CD4-positive, alpha-beta T cell treated with Interleukin-17A for 4 hours (primary cell): Measurements from ENCODE around the gene RPL39.
"Not testable (repeated sequence)": the region's sequence is repeated elsewhere in the genome, so short reads cannot be mapped to it uniquely, and the experiment has no call there.

Source experiments
- DNase-seq: peaks from one replicate; pipeline ENCODE4 v3.0.0-alpha.2; 2020; ENCODE audit warnings: mixed read lengths

RPL39 gene

DNA sequence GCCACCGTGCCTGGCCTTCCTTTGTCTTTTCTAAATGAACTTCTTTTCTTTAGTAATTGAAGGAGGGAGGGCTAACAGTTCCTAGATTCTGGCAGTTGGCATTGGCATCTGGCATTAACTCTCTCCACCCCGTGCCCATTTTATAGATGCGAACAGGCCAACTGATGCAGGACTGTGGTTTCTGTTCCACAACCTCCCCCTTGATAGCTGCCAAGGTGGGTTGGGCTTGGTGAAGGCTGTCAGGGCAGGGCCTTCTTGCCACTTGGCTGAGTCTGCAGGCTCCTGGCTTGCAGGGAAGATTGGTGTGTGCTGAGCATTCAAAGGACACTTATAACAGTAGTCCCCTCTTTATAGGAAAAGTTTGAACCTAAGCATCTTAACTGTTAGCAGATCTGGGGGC is 28.7 kb downstream of the RPL39 start:
- DNase-seq: peak; percentile 29

GRCh38 chrX:119760026-119760877 is 31.2 kb downstream of the RPL39 start:
- no peak for DNase-seq

GRCh38 chrX:119759248-119759766 is 32.1 kb downstream of the RPL39 start:
- no peak for DNase-seq

GRCh38 chrX:119758731-119759247 is 32.6 kb downstream of the RPL39 start:
- DNase-seq: peak; percentile 58

GRCh38 chrX:119757979-119758730 is 33.3 kb downstream of the RPL39 start, which contains the start of gene SOWAHD:
Gene SOWAHD, plus strand, starts transcription at chrX:119758588. Its CDS starts 80 bp downstream, at chrX:119758668.
- peak; percentile 50 for DNase-seq

- no peak for DNase-seq
Observed at GRCh38 chrX:119757646-119757978, 33.8 kb downstream of the RPL39 start.

DNA sequence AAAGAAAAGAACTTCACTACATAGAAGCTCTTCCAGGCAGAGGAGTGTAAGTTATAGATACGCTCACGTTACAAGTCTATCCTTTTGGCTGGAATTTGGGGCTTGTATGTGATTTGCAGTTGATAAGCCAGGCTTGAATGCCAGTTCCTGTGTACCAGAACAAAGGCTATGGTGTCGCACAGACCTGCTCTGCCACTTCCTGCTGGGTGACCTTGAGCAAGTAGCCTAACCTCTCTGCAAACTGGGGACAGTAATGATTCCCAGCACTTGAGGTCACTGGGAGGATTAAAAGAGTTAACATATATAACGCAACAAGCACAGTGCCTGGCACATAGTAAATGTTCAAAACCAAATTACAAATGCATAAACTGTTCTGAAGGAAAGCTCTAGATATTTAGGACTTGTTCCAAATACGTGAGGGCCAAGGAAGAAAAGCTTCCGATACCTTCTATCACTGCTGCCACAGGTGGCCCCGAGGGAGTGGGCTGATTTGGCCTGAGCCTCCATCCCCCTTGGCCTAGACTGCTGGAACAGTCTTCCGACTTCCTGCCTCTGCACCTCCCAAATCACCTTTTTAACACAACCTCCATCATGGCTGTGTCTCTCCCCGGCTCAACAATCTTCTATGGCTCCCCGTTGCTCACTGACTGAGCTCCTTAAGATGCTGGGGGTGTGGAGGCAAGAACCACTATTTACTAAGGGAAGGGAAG is 34.3 kb downstream of the RPL39 start:
- peak; percentile 21 for DNase-seq

- DNase-seq: peak; percentile 61
Observed at GRCh38 chrX:119755981-119756533, 35.4 kb downstream of the RPL39 start.

DNA sequence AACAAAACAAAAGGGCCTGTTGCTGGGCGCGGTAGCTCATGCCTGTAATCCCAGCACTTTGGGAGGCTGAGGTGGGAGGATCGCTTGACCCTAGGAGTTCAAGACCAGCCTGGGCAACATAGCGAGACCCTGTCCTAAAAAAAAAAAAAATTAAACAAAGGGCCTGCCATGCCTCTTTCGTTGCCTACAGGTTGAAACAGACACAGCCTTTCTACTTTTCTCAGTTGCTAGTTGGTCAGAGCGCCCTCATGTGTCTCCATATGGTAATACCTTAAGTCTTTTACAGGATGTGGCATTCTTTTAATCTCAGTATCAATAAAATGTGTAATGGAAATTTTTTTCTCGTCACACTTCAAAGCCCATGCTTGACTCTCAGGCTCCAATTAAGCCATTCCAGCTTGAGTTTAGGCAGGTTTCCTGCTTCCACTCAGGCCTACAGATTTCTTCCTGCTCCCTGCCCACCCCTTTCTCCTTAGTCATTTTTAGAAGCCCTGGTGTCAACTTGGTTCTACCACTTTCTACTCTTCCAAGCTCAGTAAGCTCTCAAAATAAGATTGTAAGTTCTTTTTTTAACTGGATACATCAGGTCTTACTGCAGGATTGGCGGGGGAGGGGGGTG is 37.7 kb downstream of the RPL39 start:
- DNase-seq: peak; percentile 71

DNA sequence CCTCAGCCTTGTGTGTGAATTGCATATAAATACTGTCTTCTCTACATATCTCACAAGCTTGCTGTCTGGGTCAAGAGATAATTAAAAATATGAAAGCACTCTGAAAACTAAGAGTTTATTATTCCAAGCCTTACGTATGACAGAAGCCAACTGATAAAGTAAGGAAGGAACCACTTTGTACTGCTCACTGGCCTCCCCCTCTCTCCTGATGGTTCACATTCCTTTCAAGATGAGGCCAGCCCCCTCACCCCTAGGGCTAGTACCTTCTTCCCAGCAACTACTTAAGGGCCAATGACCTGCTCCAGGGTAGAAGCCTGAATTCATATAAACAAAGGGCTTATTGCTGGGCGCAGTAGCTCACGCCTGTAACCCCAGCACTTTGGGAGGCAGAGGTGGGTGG is 38.4 kb downstream of the RPL39 start:
- no peak for DNase-seq

DNA sequence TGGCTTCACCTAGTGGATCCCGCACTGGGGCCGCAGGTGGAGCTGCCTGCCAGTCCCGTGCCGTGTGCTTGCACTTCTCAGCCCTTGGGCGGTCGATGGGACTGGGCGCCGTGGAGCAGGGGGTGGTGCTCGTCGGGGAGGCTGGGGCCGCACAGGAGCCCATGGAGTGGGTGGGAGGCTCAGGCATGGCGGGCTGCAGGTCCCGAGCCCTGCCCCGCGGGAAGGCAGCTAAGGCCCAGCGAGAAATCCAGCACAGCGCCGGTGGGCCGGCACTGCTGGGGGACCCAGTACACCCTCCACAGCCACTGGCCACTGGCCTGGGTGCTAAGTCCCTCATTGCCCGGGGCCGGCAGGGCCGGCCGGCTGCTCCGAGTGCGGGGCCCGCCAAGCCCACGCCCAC is 40.7 kb downstream of the RPL39 start:
- not testable (repeated sequence) for DNase-seq

DNA sequence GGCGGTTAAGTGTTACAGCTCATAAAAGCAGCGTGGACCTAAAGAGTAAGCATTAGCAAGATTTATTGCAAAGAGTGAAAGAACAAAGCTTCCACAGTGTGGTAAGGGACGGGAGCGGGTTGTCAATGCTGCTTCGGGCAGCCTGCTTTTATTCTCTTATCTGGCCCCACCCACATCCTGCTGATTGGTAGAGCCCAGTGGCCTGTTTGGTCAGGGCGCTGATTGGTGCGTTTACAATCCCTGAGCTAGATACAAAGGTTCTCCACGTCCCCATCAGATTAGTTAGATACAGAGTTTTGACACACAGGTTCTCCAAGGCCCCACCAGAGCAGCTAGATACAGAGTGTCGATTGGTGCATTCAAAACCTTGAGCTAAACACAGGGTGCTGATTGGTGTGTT is 41.3 kb downstream of the RPL39 start:
- DNase-seq: not testable (repeated sequence)

DNA sequence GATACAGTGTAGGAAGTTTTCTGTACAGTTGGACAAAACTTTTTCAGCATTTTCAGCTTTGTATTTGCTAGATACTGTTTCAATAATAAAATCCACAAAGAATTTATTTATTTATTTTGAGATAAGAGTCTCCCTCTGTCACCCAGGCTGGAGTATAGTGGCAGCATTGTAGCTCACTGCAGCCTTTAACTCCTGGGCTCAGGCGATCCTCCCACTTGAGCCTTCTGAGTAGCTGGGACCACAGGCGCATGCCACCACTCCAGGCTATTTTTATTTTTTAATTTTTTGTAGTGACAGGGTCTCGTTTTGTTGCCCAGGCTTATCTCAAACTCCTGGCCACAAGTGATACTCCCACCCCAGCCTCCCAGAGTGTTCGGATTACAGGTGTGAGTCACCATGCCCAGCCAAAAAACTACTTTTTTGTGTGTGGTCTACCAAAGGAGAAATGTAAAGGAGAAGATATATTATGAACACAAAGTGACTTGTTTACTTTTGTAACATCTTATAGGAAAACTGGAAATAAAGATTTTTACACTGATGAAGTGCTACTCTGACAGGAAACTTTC is 46.1 kb downstream of the RPL39 start:
- no peak for DNase-seq

GRCh38 chrX:119738742-119739141 is 52.7 kb downstream of the RPL39 start:
- DNase-seq: no peak
